H1 (cell line): ENCODE measurements around the gene HS1BP3. TPM values are rescaled to one million over a fixed set of nuclear protein-coding genes. Genes with fewer than 3 reads are reported as not detected.

Experiments
- CTCF ChIA-PET: fragments of 300-600 bp; sonication (Branson Sonifier 250); formaldehyde crosslinking; loops from one replicate; lab custom pipeline; 2021; ENCODE audit not compliant: partially characterized antibody; lab: Charles Lee
- POLR2A ChIA-PET: fragments of 300-600 bp; sonication (Branson Sonifier 250); formaldehyde crosslinking; loops from one replicate; lab custom pipeline; 2021; ENCODE audit warnings: inconsistent platforms; ENCODE audit not compliant: partially characterized antibody; lab: Charles Lee
- DNase-seq, 2 experiments: peaks; one replicate each; pipeline versions ENCODE4 v3.0.0 to v3.0.0-alpha.2; 2010 to 2022; ENCODE audit warnings: low spot score in 2 of 2, low read depth in 1 of 2, mixed read lengths in 1 of 2
- FAIRE-seq: peaks from 2 replicates; lab custom pipeline; 2011; peaks lifted over from hg19 to GRCh38; lab: Jason Lieb, UNC
- H2AFZ ChIP-seq: 2 replicates; pipeline ENCODE4 v1.8.1; 2012; ENCODE audit warnings: low read length, inconsistent platforms
- H2AK5ac ChIP-seq: 2 replicates; pipeline ENCODE4 v1.6.1; 2013; ENCODE audit warnings: low read depth, low read length
- H2BK120ac ChIP-seq: replicated peaks from 2 replicates; pipeline ENCODE3; 2013; ENCODE audit warnings: low read depth, low read length, inconsistent platforms
- H2BK12ac ChIP-seq: 2 replicates; pipeline ENCODE4 v1.6.1; 2013; ENCODE audit warnings: low read depth, low read length
- H2BK15ac ChIP-seq: 2 replicates; pipeline ENCODE4 v1.6.1; 2013; ENCODE audit warnings: low read length
- H2BK20ac ChIP-seq: 2 replicates; pipeline ENCODE4 v1.6.1; 2013; ENCODE audit warnings: low read length
- H2BK5ac ChIP-seq: 2 replicates; pipeline ENCODE4 v1.6.1; 2013; ENCODE audit warnings: low read depth, low read length
- H3K14ac ChIP-seq: 2 replicates; pipeline ENCODE4 v1.6.1; 2013; ENCODE audit warnings: inconsistent platforms; ENCODE audit not compliant: insufficient read length
- H3K18ac ChIP-seq: 2 replicates; pipeline ENCODE4 v1.6.1; 2013; ENCODE audit warnings: low read length; ENCODE audit errors: extremely low read depth
- H3K23ac ChIP-seq: 2 replicates; pipeline ENCODE4 v1.6.1; 2013; ENCODE audit warnings: inconsistent platforms; ENCODE audit not compliant: insufficient read length
- H3K23me2 ChIP-seq: 2 replicates; pipeline ENCODE4 v1.6.1; 2013; ENCODE audit warnings: low read depth, low read length
- H3K27ac ChIP-seq: 2 replicates; pipeline ENCODE4 v1.6.1; 2011; ENCODE audit warnings: low read depth, low read length, inconsistent platforms
- H3K27me3 ChIP-seq, 4 experiments: replicated peaks in 1 of 4; 1 replicate in 1 of 4; 2 replicates in 3 of 4; pipeline versions ENCODE4 v1.6.1 to v1.8.1; 2011 to 2013; ENCODE audit warnings: low read length in 3 of 4, mild to moderate bottlenecking in 3 of 4, inconsistent platforms in 2 of 4, mixed read lengths in 2 of 4, moderate library complexity in 1 of 4; ENCODE audit not compliant: control insufficient read depth in 3 of 4, insufficient read depth in 3 of 4; ENCODE audit errors: extremely low read depth in 1 of 4
- H3K36me3 ChIP-seq, 4 experiments: 2 replicates each; pipeline versions ENCODE4 v1.6.1 to v1.8.1; 2011 to 2013; ENCODE audit warnings: mild to moderate bottlenecking in 4 of 4, low read length in 3 of 4, moderate library complexity in 2 of 4, control low read depth in 1 of 4, inconsistent platforms in 1 of 4; ENCODE audit not compliant: insufficient read depth in 4 of 4, control insufficient read depth in 2 of 4
- H3K4ac ChIP-seq: replicated peaks from 2 replicates; pipeline ENCODE3; 2013; ENCODE audit warnings: low read length, low read depth, mixed read lengths, inconsistent platforms; ENCODE audit not compliant: insufficient read length
- H3K4me1 ChIP-seq, 4 experiments: replicated peaks in 1 of 4; 1 replicate in 1 of 4; 2 replicates in 3 of 4; pipeline versions ENCODE4 v1.6.1 to v1.8.1; 2011 to 2013; ENCODE audit warnings: low read length in 3 of 4, inconsistent platforms in 2 of 4, mixed read lengths in 1 of 4; ENCODE audit not compliant: insufficient read depth in 4 of 4, control insufficient read depth in 3 of 4
- H3K4me2 ChIP-seq, 2 experiments: 2 replicates each; pipeline versions ENCODE4 v1.6.1 to v1.8.1; 2011 to 2013; ENCODE audit warnings: low read depth in 2 of 2, low read length in 2 of 2, control low read depth in 1 of 2, inconsistent platforms in 1 of 2, mild to moderate bottlenecking in 1 of 2; ENCODE audit not compliant: insufficient read depth in 1 of 2
- H3K4me3 ChIP-seq, 4 experiments: fragments of 200-600, 300-600 bp in 1 of 4; sonication (generic), shearing (Covaris generic), sonication (Bioruptor Twin) in 1 of 4; 2 replicates each; pipeline versions ENCODE4 v1.5.1 to v1.8.1; 2011 to 2016; ENCODE audit warnings: low read length in 4 of 4, low read depth in 3 of 4, control low read depth in 2 of 4, inconsistent platforms in 2 of 4, mild to moderate bottlenecking in 2 of 4, mixed read lengths in 1 of 4, moderate library complexity in 1 of 4; ENCODE audit not compliant: insufficient read depth in 2 of 4; ENCODE audit errors: extremely low read depth in 1 of 4
- H3K56ac ChIP-seq: replicated peaks from 2 replicates; pipeline ENCODE3; 2013; ENCODE audit warnings: low read depth, mild to moderate bottlenecking, mixed read lengths, low read length, inconsistent platforms; ENCODE audit not compliant: insufficient read length
- H3K79me1 ChIP-seq: 2 replicates; pipeline ENCODE4 v1.6.1; 2013; ENCODE audit warnings: low read depth, low read length, control low read depth
- H3K79me2 ChIP-seq, 2 experiments: 2 replicates each; pipeline versions ENCODE4 v1.6.1 to v1.8.1; 2012 to 2013; ENCODE audit warnings: low read length in 2 of 2, mild to moderate bottlenecking in 2 of 2, inconsistent platforms in 1 of 2; ENCODE audit not compliant: insufficient read depth in 2 of 2, control insufficient read depth in 1 of 2
- H3K9ac ChIP-seq, 4 experiments: replicated peaks in 1 of 4; 1 replicate in 1 of 4; 2 replicates in 3 of 4; pipeline versions ENCODE4 v1.6.1 to v1.8.1; 2011 to 2013; ENCODE audit warnings: low read depth in 3 of 4, low read length in 3 of 4, control low read depth in 2 of 4, mild to moderate bottlenecking in 2 of 4, moderate library complexity in 2 of 4, inconsistent platforms in 1 of 4; ENCODE audit errors: extremely low read depth in 1 of 4
- H3K9me3 ChIP-seq, 2 experiments: 2 replicates each; pipeline versions ENCODE4 v1.6.1 to v1.8.1; 2012 to 2013; ENCODE audit warnings: mild to moderate bottlenecking in 2 of 2, moderate library complexity in 2 of 2, control low read depth in 1 of 2, inconsistent platforms in 1 of 2, low read depth in 1 of 2, low read length in 1 of 2, mixed read lengths in 1 of 2; ENCODE audit not compliant: insufficient read depth in 2 of 2
- H4K20me1 ChIP-seq, 2 experiments: replicated peaks in 1 of 2; 2 replicates each; pipeline versions ENCODE3 to v1.8.1; 2011 to 2013; ENCODE audit warnings: inconsistent platforms in 2 of 2, low read length in 2 of 2, mild to moderate bottlenecking in 1 of 2; ENCODE audit not compliant: insufficient read depth in 2 of 2, control insufficient read depth in 1 of 2
- H4K5ac ChIP-seq: 2 replicates; pipeline ENCODE4 v1.6.1; 2013; ENCODE audit warnings: low read length, low read depth, mixed read lengths, inconsistent platforms; ENCODE audit not compliant: insufficient read length
- H4K8ac ChIP-seq: 2 replicates; pipeline ENCODE4 v1.8.0; 2013; ENCODE audit warnings: mild to moderate bottlenecking, moderate library complexity, low read length, inconsistent platforms; ENCODE audit not compliant: insufficient read depth; ENCODE audit errors: extremely low read depth
- H4K91ac ChIP-seq: replicated peaks from 2 replicates; pipeline ENCODE3; 2013; ENCODE audit warnings: low read length, mixed read lengths, inconsistent platforms; ENCODE audit not compliant: insufficient read length
- BCL11A ChIP-seq, 2 experiments: IDR thresholded peaks; one replicate each; pipeline ENCODE4 v1.6.1; 2011; ENCODE audit warnings: low read depth in 2 of 2, low read length in 2 of 2, mild to moderate bottlenecking in 2 of 2
- CTCF ChIP-seq, 3 experiments: IDR thresholded peaks; 1 replicate in 2 of 3; 2 replicates in 1 of 3; pipeline versions ENCODE4 v1.5.1 to v1.6.1; 2011; ENCODE audit warnings: low read length in 3 of 3, mild to moderate bottlenecking in 3 of 3, inconsistent platforms in 2 of 3, low read depth in 1 of 3, moderate library complexity in 1 of 3; ENCODE audit not compliant: insufficient read depth in 1 of 3; ENCODE audit errors: control extremely low read depth in 1 of 3
- EGR1 ChIP-seq: IDR thresholded peaks from 2 replicates; pipeline ENCODE4 v1.6.1; 2011; ENCODE audit warnings: low read depth, low read length, borderline replicate concordance
- KDM1A ChIP-seq: fragments of 200-600, 300-600 bp; sonication (generic); IDR thresholded peaks from 2 replicates; pipeline ENCODE4 v1.7.1; 2016; ENCODE audit warnings: mild to moderate bottlenecking, low read length, borderline replicate concordance
- MAX ChIP-seq: IDR thresholded peaks from 2 replicates; pipeline ENCODE4 v1.6.1; 2012; ENCODE audit warnings: inconsistent platforms
- WGBS, 2 experiments: shearing (Covaris generic) in 1 of 2; methylation state at CpG; one replicate each; pipeline versions ENCODE4 v1.1.6 to v1.1.7; 2013 to 2015; ENCODE audit warnings: low lambda C conversion rate in 2 of 2, mixed read lengths in 2 of 2, inconsistent platforms in 1 of 2, low coverage in 1 of 2, missing lambda C conversion rate in 1 of 2; ENCODE audit not compliant: insufficient replicate concordance in 2 of 2, insufficient coverage in 1 of 2, insufficient read length in 1 of 2; ENCODE audit errors: extremely low coverage in 1 of 2, missing lambda C conversion rate in 1 of 2; 5-methylcytosine and 5-hydroxymethylcytosine counted together
- polyA plus RNA-seq, 7 experiments: library from polyadenylated mRNA; depleted of rRNA in 3 of 7; stranded (reverse) in 5 of 7; unstranded in 2 of 7; fragments of >200 nt in 5 of 7; fragments of 200-250 nt in 2 of 7; gene quantifications; 1 replicate in 5 of 7; 2 replicates in 1 of 7; 4 replicates in 1 of 7; pipeline versions ENCODE4 v1.2.1 to v1.2.3, GENCODE V29; 2011 to 2013; ENCODE audit warnings: missing spikeins in 2 of 7, mixed read lengths in 2 of 7
- total RNA-seq: library from RNA; stranded (reverse); fragmentation: NEBNext Ultra II Directional; extraction: Animal tissue kit (Norgen Biotek cat#: 25700); gene quantifications from 2 replicates; pipeline ENCODE4 v1.2.1, GENCODE V29; 2021
- TF ChIP-seq, protein P1 (sequence below): IDR thresholded peaks from 2 replicates; pipeline ENCODE4 v1.6.1; 2011; ENCODE audit warnings: low read length, improper control_type of control experiment

The HS1BP3 gene
- total and polyA plus RNA-seq, 2 of the 8 experiments (the other 6 are each of a cell fraction or from before 2014, with no cell fraction given), result 11.1 to 11.3 TPM

DNA sequence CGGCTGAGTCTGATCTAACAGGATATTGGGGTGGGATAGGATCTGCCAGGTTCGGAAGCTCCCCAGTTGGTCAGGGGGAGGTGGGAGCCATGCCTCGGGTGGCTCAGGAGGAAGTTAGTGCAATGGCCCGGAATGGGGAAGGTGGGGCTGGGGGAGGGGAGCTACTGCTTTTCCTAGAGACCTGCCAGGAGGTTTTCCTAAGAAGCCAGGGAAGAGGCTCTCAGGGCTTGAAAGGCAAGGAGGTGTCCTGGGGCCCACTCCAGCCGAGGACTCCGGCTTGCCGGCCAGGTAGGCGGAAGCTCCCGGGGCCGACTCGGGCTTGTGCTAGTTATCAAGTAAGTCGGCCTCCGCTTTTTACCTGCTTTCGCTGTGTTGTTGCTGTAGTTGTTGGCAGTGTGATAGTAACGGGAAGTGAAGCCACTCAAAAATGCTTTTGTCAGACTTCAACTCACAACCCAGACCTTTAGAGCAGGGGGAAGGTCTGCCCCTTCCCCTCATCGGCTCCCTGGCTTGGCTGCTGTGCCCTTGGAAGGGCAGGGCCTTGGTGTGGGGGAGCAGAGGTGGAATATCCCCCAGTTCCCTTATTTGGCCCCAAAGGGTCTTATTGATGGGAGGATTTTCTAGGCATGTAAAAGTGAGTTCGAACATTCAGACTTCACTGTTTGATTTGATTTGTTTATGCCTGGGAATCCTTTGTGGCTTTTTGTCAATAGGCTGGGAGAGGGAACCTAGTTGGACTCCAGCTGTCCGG, 21.5 kb upstream of the HS1BP3 start:
- Histone ChIP-seq H3K9me3 (no peaks in the 10 kb centered on the region; a peak in 1 of 4 replicates), H3K14ac (no peak overlapping the region), H3K79me1 (no peaks in the 10 kb centered on the region), H3K9ac (no peak overlapping the region), H4K8ac (peak overlapping the region; percentile 43; the same call in 1 of the 2 replicates), H4K5ac (no peak overlapping the region), H2AK5ac (no peak overlapping the region), H4K20me1 (peaks cover 6 to 7% of the 10 kb centered on the region in 2 experiments), H3K27me3 (peaks cover 43 to 77% (median 67%) of the 10 kb centered on the region in 4 experiments), H3K4ac (no peak overlapping the region), H2AFZ (no peak overlapping the region), H4K91ac (no peak overlapping the region), H3K27ac (no peak overlapping the region), H2BK5ac (peak overlapping the region; percentile 20; the same call in 1 of the 2 replicates), H3K23ac (no peak overlapping the region), H3K23me2 (peaks cover 4% of the 10 kb centered on the region; the same call in 1 of the 2 replicates), H2BK12ac (no peak overlapping the region), H3K18ac (peak overlapping the region; percentile 60), H3K56ac (no peak overlapping the region), H3K79me2 (no peaks in the 10 kb centered on the region), H3K4me1 (peaks cover 9 to 41% (median 21%) of the 10 kb centered on the region in 4 experiments), H2BK15ac (no peak overlapping the region), H3K4me2 (peak overlapping the region; percentile 59 to 76), H2BK20ac (no peak overlapping the region), H3K36me3 (peaks cover 0 to 5% (median 0%) of the 10 kb centered on the region in 4 experiments; a peak in 1 of 8 replicates), H3K4me3 (peak overlapping the region in 2 of 4 experiments; percentile 10 to 35; a peak in 4 of 8 replicates), H2BK120ac (no peak overlapping the region)
- WGBS, 2 experiments, result 25% methylated on average over 17 of the region's 18 CpGs; no CpG with 5 or more reads in 1 of the 2 experiments
- FAIRE-seq (no peak), DNase-seq (peak in 1 of 2 experiments; percentile 70)
- CTCF ChIA-PET, result interaction anchor here (1.1 to 8.7 kb wide), 3 partner anchors 9 to 18 kb away, joined by 5 to 266 read pairs (median 29); partner anchors contain the start of gene GDF7
- POLR2A ChIA-PET, result interaction anchor here (0.7 to 2.3 kb wide), 2 partner anchors 11 to 21 kb away, joined by 3 to 6 read pairs; partner anchors contain the start of gene HS1BP3
- 0 out of 2 replicates have a peak, but pooled peaks have one; percentile 10 for TF ChIP-seq MAX
- TF ChIP-seq, protein P1, sequence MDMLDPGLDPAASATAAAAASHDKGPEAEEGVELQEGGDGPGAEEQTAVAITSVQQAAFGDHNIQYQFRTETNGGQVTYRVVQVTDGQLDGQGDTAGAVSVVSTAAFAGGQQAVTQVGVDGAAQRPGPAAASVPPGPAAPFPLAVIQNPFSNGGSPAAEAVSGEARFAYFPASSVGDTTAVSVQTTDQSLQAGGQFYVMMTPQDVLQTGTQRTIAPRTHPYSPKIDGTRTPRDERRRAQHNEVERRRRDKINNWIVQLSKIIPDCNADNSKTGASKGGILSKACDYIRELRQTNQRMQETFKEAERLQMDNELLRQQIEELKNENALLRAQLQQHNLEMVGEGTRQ, result no peak
- no peak for TF ChIP-seq CTCF (IDR thresholded peaks at IDR 0.05; ENCODE audit: control extremely low read depth in 1 of 3, insufficient read depth in 1 of 3, low read depth in 1 of 3, low read length in 3 of 3)
- no peak for TF ChIP-seq KDM1A
- peak; percentile 36; the same call in 1 of the 2 replicates for TF ChIP-seq EGR1
- TF ChIP-seq BCL11A (IDR thresholded peaks at IDR 0.05; ENCODE audit: low read depth in 2 of 2, low read length in 2 of 2), result no peak
